ENCODE data around the gene BTNL2. TPM values are rescaled to one million over a fixed set of nuclear protein-coding genes. Genes with fewer than 3 reads are reported as not detected.
"Not testable (repeated sequence)": the region's sequence is repeated elsewhere in the genome, so short reads cannot be mapped to it uniquely, and the experiment has no call there.

Gene BTNL2
- total and polyA plus RNA-seq, 2 donors (not counting 3 experiments of a cell fraction or from before 2014, with no cell fraction given) = not detected

DNA sequence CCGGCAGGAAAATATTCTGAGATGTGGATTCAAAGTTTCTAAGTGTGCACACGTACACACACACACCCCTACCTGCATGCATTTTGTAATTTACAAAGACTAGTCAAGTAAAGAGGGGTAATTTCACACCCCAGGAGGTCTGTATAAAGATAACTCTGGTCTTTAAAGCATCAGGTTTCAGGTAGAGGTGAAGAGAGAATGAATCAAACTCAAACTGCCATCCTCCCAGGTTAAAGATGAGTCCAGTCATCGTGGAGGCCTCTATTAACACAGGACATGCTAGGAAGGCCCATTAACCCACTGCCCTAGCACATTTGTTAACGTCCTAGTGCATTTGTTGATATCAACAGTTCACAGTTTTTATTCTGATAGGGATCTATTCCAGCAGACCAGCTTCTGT lies 29.2 kb upstream of the BTNL2 start:
- H4K20me1 ChIP-seq (replicated peaks; ENCODE audit: control insufficient read depth, extremely low read depth, insufficient read depth, low read length) = no peaks in the 10 kb centered on the region
- H3K4me2 ChIP-seq (ENCODE audit: insufficient read depth, low read length) = no peak overlapping the region
- no peaks in the 10 kb centered on the region for H3K36me3 ChIP-seq (ENCODE audit: control insufficient read depth in 2 of 2, extremely low read depth in 1 of 2, insufficient read depth in 2 of 2, low read length in 2 of 2)
- dilution Hi-C loops (cut with MboI; ENCODE audit: extremely low pct_ligation_motif_present, low sequenced_read_pairs) (no loop called here), intact Hi-C loops (cut with micrococcal nuclease) (no loop called here)
- peaks cover 10 to 29% of the 10 kb centered on the region in 2 experiments for H3K27me3 ChIP-seq (ENCODE audit: control insufficient read depth in 2 of 2, insufficient read depth in 2 of 2, low read length in 2 of 2)
- no peaks in the 10 kb centered on the region for H3K4me1 ChIP-seq (ENCODE audit: control insufficient read depth, extremely low read depth, insufficient read depth, low read length)
- no peaks in the 10 kb centered on the region for H3K9me1 ChIP-seq (replicated peaks; ENCODE audit: control insufficient read depth, extremely low read depth, insufficient read depth, low read length)
- no peak overlapping the region for H3K9ac ChIP-seq (replicated peaks; ENCODE audit: extremely low read depth, insufficient read depth, low read length)
- BruUV-seq (replicated peaks) = no TSS peak
- H3K27ac ChIP-seq (ENCODE audit: insufficient read depth, low read depth, low read length) = no peak overlapping the region
- H3K9me3 ChIP-seq (replicated peaks; ENCODE audit: control insufficient read depth, insufficient read depth, low read length) = no peaks in the 10 kb centered on the region
- CTCF ChIA-PET = interaction anchor here (1.1 to 2.0 kb wide), 3 partner anchors 264 to 432 kb away, joined by 3 to 6 read pairs (median 4); no protein-coding TSS in a partner anchor
- TF ChIP-seq EZH2 (IDR thresholded peaks at IDR 0.05; ENCODE audit: borderline replicate concordance, low read depth, low read length, severe bottlenecking) (no peak), FOS (IDR thresholded peaks at IDR 0.05; ENCODE audit: borderline replicate concordance, insufficient read depth, low read length) (no peak), MYC (IDR thresholded peaks at IDR 0.05; ENCODE audit: low read depth, low read length) (no peak), POLR2A (IDR thresholded peaks at IDR 0.05; ENCODE audit: low read depth, low read length) (no peak), POLR2AphosphoS5 (IDR thresholded peaks at IDR 0.05; ENCODE audit: insufficient read depth, low read depth, low read length) (no peak), GATA2 (IDR thresholded peaks at IDR 0.05; ENCODE audit: insufficient read depth, insufficient read length, low read depth, low read length) (no peak), JUN (IDR thresholded peaks at IDR 0.05; ENCODE audit: borderline replicate concordance, insufficient read depth, insufficient read length, low read depth) (no peak)
- TF ChIP-seq, protein P1, sequence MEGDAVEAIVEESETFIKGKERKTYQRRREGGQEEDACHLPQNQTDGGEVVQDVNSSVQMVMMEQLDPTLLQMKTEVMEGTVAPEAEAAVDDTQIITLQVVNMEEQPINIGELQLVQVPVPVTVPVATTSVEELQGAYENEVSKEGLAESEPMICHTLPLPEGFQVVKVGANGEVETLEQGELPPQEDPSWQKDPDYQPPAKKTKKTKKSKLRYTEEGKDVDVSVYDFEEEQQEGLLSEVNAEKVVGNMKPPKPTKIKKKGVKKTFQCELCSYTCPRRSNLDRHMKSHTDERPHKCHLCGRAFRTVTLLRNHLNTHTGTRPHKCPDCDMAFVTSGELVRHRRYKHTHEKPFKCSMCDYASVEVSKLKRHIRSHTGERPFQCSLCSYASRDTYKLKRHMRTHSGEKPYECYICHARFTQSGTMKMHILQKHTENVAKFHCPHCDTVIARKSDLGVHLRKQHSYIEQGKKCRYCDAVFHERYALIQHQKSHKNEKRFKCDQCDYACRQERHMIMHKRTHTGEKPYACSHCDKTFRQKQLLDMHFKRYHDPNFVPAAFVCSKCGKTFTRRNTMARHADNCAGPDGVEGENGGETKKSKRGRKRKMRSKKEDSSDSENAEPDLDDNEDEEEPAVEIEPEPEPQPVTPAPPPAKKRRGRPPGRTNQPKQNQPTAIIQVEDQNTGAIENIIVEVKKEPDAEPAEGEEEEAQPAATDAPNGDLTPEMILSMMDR (IDR thresholded peaks at IDR 0.05; ENCODE audit: extremely low read depth in 1 of 2, insufficient read depth in 1 of 2, low read depth in 1 of 2, low read length in 2 of 2) = no peak
- TF ChIP-seq, protein P2, sequence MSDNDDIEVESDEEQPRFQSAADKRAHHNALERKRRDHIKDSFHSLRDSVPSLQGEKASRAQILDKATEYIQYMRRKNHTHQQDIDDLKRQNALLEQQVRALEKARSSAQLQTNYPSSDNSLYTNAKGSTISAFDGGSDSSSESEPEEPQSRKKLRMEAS (IDR thresholded peaks at IDR 0.05; ENCODE audit: insufficient read depth, insufficient read length) = no peak
- POLR2A ChIA-PET = no interaction called here
- DNase-seq (ENCODE audit: low read depth, low spot score) = no peak
- H2AFZ ChIP-seq (ENCODE audit: low read depth, low read length) = no peak overlapping the region
- H3K79me2 ChIP-seq (ENCODE audit: control insufficient read depth, insufficient read depth, low read length) = no peaks in the 10 kb centered on the region
- no peak for FAIRE-seq
- no peak overlapping the region for H3K4me3 ChIP-seq (replicated peaks in 1 of 3; ENCODE audit: insufficient read depth in 1 of 3, low read depth in 1 of 3, low read length in 3 of 3)

DNA sequence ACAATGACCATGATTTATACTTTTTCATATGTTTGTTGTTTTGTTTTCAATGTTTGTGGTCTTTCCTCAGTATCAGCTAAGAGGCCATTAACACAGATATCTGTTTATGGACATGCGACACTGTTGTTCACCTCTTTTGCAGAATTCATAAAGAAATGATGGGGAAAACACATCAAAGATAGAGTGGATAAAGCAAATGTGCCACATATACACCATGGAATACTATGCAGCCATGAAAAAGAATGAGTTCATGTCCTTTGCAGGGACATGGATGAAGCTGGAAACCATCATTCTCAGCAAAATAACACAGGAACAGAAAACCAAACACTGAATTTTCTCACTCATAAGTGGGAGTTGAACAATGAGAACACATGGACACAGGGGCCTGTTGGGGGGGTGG lies 27.0 kb upstream of the BTNL2 start:
- POLR2A ChIA-PET; H4K20me1 ChIP-seq (replicated peaks; ENCODE audit: control insufficient read depth, extremely low read depth, insufficient read depth, low read length); H3K79me2 ChIP-seq (ENCODE audit: control insufficient read depth, insufficient read depth, low read length); BruUV-seq (replicated peaks); DNase-seq (ENCODE audit: low read depth, low spot score); H3K4me3 ChIP-seq (replicated peaks in 1 of 3; ENCODE audit: insufficient read depth in 1 of 3, low read depth in 1 of 3, low read length in 3 of 3); H3K9me1 ChIP-seq (replicated peaks; ENCODE audit: control insufficient read depth, extremely low read depth, insufficient read depth, low read length); H3K36me3 ChIP-seq (ENCODE audit: control insufficient read depth in 2 of 2, extremely low read depth in 1 of 2, insufficient read depth in 2 of 2, low read length in 2 of 2); dilution Hi-C loops (cut with MboI; ENCODE audit: extremely low pct_ligation_motif_present, low sequenced_read_pairs); H2AFZ ChIP-seq (ENCODE audit: low read depth, low read length); H3K4me1 ChIP-seq (ENCODE audit: control insufficient read depth, extremely low read depth, insufficient read depth, low read length); H3K4me2 ChIP-seq (ENCODE audit: insufficient read depth, low read length); H3K9me3 ChIP-seq (replicated peaks; ENCODE audit: control insufficient read depth, insufficient read depth, low read length); FAIRE-seq; H3K9ac ChIP-seq (replicated peaks; ENCODE audit: extremely low read depth, insufficient read depth, low read length); H3K27ac ChIP-seq (ENCODE audit: insufficient read depth, low read depth, low read length): not testable (repeated sequence)
- CTCF ChIA-PET = interaction anchor here (0.8 to 4.0 kb wide), 3 partner anchors 352 to 434 kb away, joined by 3 to 45 read pairs (median 5); no protein-coding TSS in a partner anchor
- intact Hi-C loops (cut with micrococcal nuclease) = loop anchor here (5.0 kb wide), 2 partner anchors 363 to 433 kb away; no protein-coding TSS in a partner anchor
- H3K27me3 ChIP-seq (ENCODE audit: control insufficient read depth in 2 of 2, insufficient read depth in 2 of 2, low read length in 2 of 2) = peaks cover 16 to 27% of the 10 kb centered on the region in 2 experiments
